ENCODE data around the gene SAMD10. TPM values are rescaled to one million over a fixed set of nuclear protein-coding genes. Genes with fewer than 3 reads are reported as not detected.

SAMD10 gene
- total and polyA plus RNA-seq, 10 of the 15 experiments (the other 5 are each of a cell fraction or from before 2014, with no cell fraction given) = 1.3 to 51.4 (median 17.9) TPM

DNA sequence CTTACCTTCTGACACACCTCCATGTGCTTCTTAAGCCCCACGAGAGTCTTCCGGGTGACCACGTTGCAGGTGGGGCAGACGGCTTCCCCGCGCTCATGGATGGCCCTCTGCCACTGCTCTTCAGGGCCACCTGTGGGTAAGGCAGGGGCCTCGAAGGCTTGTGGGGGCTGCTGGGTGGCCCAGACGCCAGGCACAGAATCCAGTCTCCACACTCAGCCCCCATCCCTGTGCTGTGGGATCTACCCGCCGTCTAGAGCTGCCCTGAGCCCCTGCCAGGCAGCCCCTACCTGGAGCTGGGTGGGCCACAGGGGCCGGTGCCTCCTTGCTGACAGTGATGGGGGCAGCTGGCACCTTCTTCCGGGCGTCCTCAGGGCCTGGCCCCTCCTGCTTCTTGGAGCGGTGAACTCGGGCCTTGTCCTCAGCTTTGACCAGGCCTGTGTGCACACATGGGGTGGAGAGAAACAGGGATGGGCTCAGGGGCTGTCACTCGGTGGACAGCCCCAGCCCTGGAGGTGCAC lies 15.6 kb downstream of the SAMD10 start:
- no peak overlapping the region for H3K4me3 ChIP-seq
- peaks cover 2 to 17% of the 10 kb centered on the region in 2 experiments; a peak in 3 of 4 replicates for H3K36me3 ChIP-seq (ENCODE audit: control insufficient read depth in 2 of 2, insufficient read depth in 2 of 2, low read length in 1 of 2)
- ATAC-seq (no peak), DNase-seq (ENCODE audit: low read depth, low spot score) (no peak), FAIRE-seq (no peak)
- ChIA-PET CTCF (no interaction called here), POLR2A (interaction anchor here (0.6 kb wide), 1 partner anchor 24 kb away, joined by 5 read pairs; no protein-coding TSS in a partner anchor), SMC1A (ENCODE audit: uncharacterized antibody, unreplicated experiment) (interaction anchor here (0.6 kb wide), 1 partner anchor 20 kb away, joined by 3 read pairs; no protein-coding TSS in a partner anchor), RAD21 (ENCODE audit: unreplicated experiment) (no interaction called here)
- H3K9ac ChIP-seq (ENCODE audit: control insufficient read depth, insufficient read depth, low read length) = no peak overlapping the region
- no TSS peak for BruUV-seq (replicated peaks)
- peaks cover 7% of the 10 kb centered on the region for H3K4me1 ChIP-seq (ENCODE audit: control insufficient read depth, insufficient read depth, low read length)
- intact Hi-C loops (cut with micrococcal nuclease; ENCODE audit: unreplicated experiment) (no loop called here), in situ Hi-C loops (cut with MboI) (no loop called here)
- no peaks in the 10 kb centered on the region for H3K27me3 ChIP-seq (replicated peaks in 1 of 2; ENCODE audit: control insufficient read depth in 2 of 2, insufficient read depth in 2 of 2, low read length in 1 of 2)
- H3K79me2 ChIP-seq (ENCODE audit: control insufficient read depth, insufficient read depth, low read length) = peaks cover 11% of the 10 kb centered on the region
- no peaks in the 10 kb centered on the region for H3K9me3 ChIP-seq (replicated peaks; ENCODE audit: control insufficient read depth, insufficient read depth, low read length)
- 88% methylated on average over 16 of the region's 16 CpGs for WGBS (ENCODE audit: insufficient coverage, insufficient replicate concordance, low lambda C conversion rate, missing lambda C conversion rate)
- no peak for TF ChIP-seq TCF3 (IDR thresholded peaks at IDR 0.05; ENCODE audit: borderline replicate concordance, insufficient read depth, low read depth, low read length)
- TF ChIP-seq, protein P1, sequence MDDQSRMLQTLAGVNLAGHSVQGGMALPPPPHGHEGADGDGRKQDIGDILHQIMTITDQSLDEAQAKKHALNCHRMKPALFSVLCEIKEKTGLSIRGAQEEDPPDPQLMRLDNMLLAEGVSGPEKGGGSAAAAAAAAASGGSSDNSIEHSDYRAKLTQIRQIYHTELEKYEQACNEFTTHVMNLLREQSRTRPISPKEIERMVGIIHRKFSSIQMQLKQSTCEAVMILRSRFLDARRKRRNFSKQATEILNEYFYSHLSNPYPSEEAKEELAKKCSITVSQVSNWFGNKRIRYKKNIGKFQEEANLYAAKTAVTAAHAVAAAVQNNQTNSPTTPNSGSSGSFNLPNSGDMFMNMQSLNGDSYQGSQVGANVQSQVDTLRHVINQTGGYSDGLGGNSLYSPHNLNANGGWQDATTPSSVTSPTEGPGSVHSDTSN (IDR thresholded peaks at IDR 0.05; ENCODE audit: insufficient replicate concordance, low read depth, low read length) = no peak
- TF ChIP-seq, protein P2, sequence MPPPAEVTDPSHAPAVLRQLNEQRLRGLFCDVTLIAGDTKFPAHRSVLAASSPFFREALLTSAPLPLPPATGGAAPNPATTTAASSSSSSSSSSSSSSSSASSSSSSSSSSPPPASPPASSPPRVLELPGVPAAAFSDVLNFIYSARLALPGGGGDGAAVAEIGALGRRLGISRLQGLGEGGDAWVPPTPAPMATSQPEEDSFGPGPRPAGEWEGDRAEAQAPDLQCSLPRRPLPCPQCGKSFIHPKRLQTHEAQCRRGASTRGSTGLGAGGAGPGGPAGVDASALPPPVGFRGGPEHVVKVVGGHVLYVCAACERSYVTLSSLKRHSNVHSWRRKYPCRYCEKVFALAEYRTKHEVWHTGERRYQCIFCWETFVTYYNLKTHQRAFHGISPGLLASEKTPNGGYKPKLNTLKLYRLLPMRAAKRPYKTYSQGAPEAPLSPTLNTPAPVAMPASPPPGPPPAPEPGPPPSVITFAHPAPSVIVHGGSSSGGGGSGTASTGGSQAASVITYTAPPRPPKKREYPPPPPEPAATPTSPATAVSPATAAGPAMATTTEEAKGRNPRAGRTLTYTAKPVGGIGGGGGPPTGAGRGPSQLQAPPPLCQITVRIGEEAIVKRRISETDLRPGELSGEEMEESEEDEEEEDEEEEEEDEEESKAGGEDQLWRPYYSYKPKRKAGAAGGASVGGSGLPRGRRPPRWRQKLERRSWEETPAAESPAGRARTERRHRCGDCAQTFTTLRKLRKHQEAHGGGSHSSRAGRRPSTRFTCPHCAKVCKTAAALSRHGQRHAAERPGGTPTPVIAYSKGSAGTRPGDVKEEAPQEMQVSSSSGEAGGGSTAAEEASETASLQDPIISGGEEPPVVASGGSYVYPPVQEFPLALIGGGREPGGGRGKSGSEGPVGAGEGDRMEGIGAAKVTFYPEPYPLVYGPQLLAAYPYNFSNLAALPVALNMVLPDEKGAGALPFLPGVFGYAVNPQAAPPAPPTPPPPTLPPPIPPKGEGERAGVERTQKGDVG (CRISPR knock-in tag; IDR thresholded peaks at IDR 0.05) = no peak
- H3K27ac ChIP-seq (ENCODE audit: control insufficient read depth, insufficient read depth) = no peak overlapping the region
- no peak overlapping the region for H2AFZ ChIP-seq (ENCODE audit: control insufficient read depth, low read depth, low read length)
- H4K20me1 ChIP-seq (ENCODE audit: control insufficient read depth, insufficient read depth) = no peaks in the 10 kb centered on the region
- H3K4me2 ChIP-seq (ENCODE audit: control insufficient read depth, insufficient read depth) = no peak overlapping the region

Measured in GM12878 (cell line).